Frontal cortex (tissue), 4 donors: Measurements from ENCODE around the gene SHE. TPM values are rescaled to one million over a fixed set of nuclear protein-coding genes. Genes with fewer than 3 reads are reported as not detected.

ENCODE experiments used
- DNase-seq, 2 donors: peaks; one replicate each; pipeline ENCODE4 v3.0.0; 2012; ENCODE audit warnings: low spot score in 2 of 2
- FAIRE-seq: peaks from 2 replicates; lab custom pipeline; 2012; peaks lifted over from hg19 to GRCh38; lab: Jason Lieb, UNC
- total RNA-seq: library from RNA; depleted of rRNA; stranded (reverse); fragments of >200 nt; gene quantifications from one replicate; pipeline ENCODE4 v1.2.3, GENCODE V29; 2014
- donor health status: control.
- donor health status: control.
- donor health status: control.

Gene SHE
- total RNA-seq, 1 donor from 2014 or later, result 2.0 TPM

DNA sequence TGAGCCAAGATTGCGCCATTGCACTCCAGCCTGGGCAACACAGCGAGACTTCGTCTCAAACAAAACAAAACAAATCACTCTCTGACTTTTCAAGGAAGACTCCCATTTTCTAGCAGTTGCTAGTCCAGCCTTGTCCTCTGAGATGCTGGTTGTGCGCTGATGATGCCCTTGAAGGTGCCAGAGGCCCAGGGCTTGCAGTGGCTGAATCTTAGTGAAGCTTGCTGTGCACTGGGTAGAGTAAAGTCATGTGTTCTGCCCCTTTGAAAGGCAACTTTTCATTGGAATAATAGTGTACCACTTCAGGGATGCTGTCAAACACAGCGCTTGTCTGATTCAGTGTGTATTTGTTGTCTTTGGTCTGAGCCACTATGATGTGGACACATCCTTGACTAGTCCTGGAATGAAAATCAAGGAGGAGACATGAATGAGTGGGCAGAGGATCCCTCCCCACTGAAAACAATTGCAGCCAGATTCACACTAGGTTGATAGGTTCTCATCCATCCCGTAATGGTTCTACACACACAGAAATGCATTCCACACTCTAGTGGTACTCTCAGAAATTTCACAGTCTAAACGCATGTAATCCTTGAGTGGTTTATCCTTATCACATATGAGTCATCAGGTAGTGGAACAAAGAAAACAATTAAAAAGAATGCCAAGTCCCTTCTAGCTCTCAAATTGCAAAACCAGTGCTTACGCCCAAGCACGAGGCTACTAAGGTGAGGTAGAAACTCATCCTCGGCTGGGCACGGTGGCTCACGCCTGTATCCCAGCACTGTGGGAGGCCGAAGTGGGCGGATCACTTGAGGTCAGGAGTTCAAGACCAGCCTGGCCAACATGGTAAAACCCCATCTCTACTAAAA is 18.0 kb downstream of the SHE start:
- FAIRE-seq (no peak), DNase-seq (no peak)

GRCh38 chr1:154481053-154481452 is 21.2 kb downstream of the SHE start:
- no peak for FAIRE-seq
- no peak for DNase-seq

DNA sequence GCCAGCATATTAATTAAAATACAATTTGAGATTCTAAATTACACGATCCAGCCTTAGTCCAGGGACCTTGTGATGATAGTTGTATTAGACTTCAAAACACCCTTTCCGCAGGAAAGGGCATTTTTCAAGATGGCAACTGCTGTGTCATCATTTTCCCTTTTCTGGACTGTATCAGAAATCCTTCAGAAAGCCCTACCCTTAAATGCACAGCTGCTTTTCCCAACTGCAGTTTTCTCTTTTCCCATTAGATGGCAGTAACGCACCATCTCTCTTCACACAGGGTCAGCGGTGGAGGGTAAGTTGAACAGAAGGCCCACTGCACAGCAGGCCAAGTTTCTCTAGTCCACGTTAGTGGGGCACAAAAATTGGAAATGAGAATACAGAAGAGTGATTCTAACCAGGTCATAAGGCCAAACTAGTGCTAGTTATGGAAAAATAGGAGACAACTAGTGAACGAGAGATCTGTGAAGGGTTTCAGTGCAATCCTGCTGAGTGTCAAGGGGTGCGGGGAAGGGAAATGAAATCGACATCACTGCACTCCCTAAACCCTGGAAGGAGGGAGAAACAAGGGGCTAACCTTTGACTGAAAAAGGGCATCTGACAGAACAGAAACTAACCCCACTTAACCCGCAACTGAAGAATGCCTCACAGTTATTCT is 22.3 kb downstream of the SHE start:
- peak; percentile 66 to 80 for DNase-seq
- FAIRE-seq, result peak; percentile 33

DNA sequence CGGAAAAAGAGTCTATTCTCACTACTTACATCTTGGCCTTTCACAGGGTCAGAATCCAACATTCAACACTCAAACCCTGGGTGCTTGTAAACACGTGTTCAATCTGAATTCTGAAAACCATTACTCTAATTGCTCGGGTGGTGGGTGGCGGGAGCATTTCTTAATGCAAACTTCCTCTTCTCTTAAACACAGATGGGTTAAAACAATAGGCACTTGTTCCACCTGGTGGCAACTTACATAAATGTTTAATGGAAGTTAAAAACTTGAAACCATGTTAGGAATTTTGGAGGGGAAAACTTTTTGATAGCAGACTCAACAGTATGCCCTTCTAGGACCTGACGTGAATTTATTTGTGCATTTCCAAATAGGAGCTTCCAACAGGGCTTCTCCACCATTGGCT is 23.6 kb downstream of the SHE start:
- FAIRE-seq (no peak), DNase-seq (no peak)

DNA sequence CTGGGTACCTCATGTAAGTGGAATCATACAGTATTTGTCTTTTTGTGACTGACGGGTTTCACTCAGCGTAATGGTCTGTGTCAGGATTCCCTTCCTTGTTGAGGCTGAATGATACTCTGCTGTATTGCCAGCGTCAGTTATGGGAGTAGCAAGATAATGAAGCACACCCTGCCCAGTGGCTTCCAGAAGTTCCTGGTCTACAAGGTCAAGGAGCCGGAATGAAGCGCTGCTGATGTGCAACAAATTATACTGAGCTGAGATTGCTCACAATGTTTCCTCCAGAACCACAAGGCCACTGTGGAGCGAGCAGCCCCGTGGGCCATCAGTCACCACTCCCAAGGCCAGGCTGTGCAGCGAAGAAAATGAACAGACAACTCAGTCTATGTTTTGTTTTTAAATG is 24.2 kb downstream of the SHE start:
- DNase-seq (no peak), FAIRE-seq (no peak)

GRCh38 chr1:154476791-154477190 is 25.4 kb downstream of the SHE start:
- DNase-seq (no peak), FAIRE-seq (no peak)

GRCh38 chr1:154474802-154475201 is 27.4 kb downstream of the SHE start:
- no peak for FAIRE-seq

GRCh38 chr1:154471304-154471703 is 30.9 kb downstream of the SHE start:
- FAIRE-seq, result no peak
- no peak for DNase-seq

More at GRCh38 chr1:154474802-154475201, 27.4 kb downstream of the SHE start:
- DNase-seq, result peak; percentile 62 to 63

- DNase-seq (no peak), FAIRE-seq (no peak)
Observed at GRCh38 chr1:154469844-154470560, 32.2 kb downstream of the SHE start.

DNA sequence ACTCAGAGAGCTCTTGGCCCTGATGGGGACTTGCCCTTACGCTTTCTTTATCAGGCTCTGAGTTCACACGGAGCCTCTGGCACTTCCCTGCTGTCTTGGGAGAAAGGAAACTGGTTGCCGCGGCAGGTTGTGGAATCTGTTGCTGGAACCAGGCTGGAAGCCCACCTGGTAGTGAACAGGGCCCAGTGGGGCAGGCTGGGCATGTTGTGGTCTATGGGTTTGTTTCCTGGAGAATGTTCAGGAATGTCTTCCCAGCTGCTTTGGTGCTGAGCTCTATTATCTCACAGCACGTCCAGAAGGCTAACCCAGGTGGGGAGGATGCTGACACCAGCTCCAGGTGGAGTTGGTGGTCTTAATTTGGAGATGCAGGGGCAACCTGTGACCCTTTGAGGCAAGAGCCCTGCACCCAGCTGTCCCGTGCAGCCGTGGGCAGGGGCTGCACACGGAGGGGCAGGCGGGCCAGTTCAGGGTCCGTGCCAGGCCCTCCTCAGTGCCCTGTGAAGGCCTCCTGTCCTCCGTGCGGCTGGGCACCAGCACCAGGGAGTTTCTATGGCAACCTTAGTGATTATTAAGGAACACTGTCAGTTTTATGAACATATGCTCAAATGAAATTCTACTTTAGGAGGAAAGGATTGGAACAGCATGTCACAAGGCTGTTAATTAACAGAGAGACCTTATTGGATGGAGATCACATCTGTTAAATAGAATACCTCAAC is 33.5 kb downstream of the SHE start:
- DNase-seq (no peak), FAIRE-seq (no peak)

DNA sequence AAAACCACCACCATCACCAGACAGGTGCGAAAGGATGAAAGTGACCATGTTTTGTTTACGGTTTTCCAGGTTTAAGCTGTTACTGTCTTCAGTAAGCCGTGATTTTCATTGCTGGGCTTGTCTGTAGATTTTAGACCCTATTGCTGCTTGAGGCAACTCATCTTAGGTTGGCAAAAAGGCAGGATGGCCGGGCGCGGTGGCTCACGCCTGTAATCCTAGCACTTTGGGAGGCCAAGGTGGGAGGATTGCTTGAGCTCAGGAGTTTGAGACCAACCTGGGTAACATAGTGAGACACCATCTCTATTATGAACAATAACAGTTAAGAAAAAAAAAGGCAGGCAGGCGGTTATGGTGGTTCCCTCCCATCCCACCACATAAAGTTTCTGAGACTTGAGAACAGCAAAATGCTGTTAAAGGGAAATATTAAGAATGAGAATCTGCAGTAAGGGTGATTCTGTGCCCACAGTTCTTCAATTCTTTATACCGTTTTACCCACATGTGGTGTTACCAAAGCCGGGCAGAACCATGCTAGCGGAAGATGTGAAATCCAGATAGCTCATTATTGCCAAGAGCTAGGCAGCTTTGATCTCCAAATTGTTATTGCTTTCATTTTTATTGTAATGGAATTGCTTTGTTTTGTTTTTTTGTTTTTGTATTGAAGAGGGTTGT is 34.6 kb downstream of the SHE start:
- FAIRE-seq (no peak), DNase-seq (no peak)

DNA sequence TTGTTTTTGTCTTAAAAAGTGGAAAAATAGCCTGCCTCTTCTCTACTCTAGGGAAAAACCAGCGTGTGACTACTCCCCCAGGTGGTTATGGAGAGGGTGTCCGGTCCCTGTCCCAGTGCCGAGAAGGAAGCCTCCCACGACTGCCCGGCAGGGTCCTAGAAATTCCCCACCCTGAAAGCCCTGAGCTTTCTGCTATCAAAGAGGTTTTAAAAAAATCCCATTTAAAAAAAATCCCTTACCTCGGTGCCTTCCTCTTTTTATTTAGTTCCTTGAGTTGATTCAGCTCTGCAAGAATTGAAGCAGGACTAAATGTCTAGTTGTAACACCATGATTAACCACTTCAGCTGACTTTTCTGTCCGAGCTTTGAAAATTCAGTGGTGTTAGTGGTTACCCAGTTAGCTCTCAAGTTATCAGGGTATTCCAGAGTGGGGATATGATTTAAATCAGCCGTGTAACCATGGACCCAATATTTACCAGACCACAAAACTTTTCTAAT is 35.2 kb downstream of the SHE start:
- DNase-seq (no peak), FAIRE-seq (no peak)

DNA sequence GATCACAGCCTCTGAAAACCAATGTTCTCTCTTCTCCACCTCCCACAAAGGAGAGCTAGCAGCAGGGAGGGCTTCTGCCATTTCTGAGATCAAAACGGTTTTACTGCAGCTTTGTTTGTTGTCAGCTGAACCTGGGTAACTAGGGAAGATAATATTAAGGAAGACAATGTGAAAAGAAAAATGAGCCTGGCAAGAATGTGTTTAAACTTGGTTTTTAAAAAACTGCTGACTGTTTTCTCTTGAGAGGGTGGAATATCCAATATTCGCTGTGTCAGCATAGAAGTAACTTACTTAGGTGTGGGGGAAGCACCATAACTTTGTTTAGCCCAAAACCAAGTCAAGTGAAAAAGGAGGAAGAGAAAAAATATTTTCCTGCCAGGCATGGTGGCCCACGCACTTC is 36.0 kb downstream of the SHE start:
- no peak for FAIRE-seq

DNA sequence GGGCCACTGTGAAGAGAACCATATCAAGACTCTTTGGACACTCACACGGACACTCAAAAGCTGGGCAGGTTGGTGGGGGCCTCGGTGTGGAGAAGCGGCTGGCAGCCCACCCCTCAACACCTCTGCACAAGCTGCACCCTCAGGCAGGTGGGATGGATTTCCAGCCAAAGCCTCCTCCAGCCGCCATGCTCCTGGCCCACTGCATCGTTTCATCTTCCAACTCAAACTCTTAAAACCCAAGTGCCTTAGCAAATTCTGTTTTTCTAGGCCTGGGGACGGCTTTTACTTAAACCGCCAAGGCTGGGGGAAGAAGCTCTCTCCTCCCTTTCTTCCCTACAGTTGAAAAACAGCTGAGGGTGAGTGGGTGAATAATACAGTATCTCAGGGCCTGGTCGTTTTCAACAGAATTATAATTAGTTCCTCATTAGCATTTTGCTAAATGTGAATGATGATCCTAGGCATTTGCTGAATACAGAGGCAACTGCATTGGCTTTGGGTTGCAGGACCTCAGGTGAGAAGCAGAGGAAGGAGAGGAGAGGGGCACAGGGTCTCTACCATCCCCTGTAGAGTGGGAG is 36.5 kb downstream of the SHE start:
- FAIRE-seq, result no peak
- DNase-seq, result no peak

More for the DNA sequence above, 36.0 kb downstream of the SHE start:
- no peak for DNase-seq

GRCh38 chr1:154463512-154463990 is 38.7 kb downstream of the SHE start:
- DNase-seq, result peak in 1 of 2 donors; percentile 35
- no peak for FAIRE-seq

DNA sequence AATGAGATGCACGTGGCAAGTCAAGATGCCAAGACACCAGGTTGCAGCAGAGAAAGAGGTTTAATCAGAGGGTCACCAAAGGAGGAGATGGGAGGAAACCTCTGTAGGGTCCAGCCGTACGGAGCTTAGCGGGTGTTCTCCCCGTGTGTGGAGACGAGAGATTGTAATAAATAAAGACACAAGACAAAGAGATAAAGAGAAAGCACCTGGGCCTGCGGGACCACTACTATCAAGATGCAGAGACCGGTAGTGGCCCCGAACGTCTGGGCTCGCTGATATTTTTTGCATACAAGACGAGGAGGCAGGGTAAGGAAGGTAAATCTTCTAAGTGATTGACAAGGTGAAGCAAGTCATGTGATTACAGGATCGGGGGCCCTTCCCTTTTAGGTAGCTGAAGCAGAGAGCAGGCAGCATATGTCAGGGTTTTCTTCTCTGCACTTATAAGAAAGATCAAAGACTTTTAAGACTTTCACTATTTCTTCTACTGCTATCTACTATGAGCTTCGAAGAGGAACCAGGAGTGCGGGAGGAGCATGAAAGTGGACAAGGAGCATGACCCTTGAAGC is 41.4 kb downstream of the SHE start:
- FAIRE-seq, result no peak
- DNase-seq, result no peak

GRCh38 chr1:154459080-154459479 is 43.1 kb downstream of the SHE start:
- no peak for FAIRE-seq
- DNase-seq, result no peak

GRCh38 chr1:154456631-154457030 is 45.6 kb downstream of the SHE start:
- no peak for FAIRE-seq
- no peak for DNase-seq
